T-cell (primary cell): ENCODE data around the gene BCDIN3D. TPM values are rescaled to one million over a fixed set of nuclear protein-coding genes. Genes with fewer than 3 reads are reported as not detected.
"Not testable (repeated sequence)": the region's sequence is repeated elsewhere in the genome, so short reads cannot be mapped to it uniquely, and the experiment has no call there.

Source experiments
- ATAC-seq, 4 experiments: fragments of 200-7000 bp in 3 of 4; fragments of 150-1000 bp in 1 of 4; cut with Tn5 transposase; replicated peaks in 1 of 4; 1 replicate in 3 of 4; 2 replicates in 1 of 4; pipeline ENCODE4 v1.10.0; 2021; ENCODE audit warnings: moderate library complexity in 3 of 4, mild to moderate bottlenecking in 2 of 4, moderate number of reproducible peaks in 1 of 4
- CTCF ChIA-PET, 2 donors: fragments of 300-600 bp; sonication (Branson Sonifier 250); formaldehyde crosslinking; loops; one replicate each; lab custom pipeline; 2022; ENCODE audit warnings: antibody characterized with exemption in 2 of 2; lab: Charles Lee
- POLR2A ChIA-PET, 2 donors: fragments of 300-600 bp; sonication (Branson Sonifier 250); formaldehyde crosslinking; loops; one replicate each; lab custom pipeline; 2022; ENCODE audit warnings: antibody characterized with exemption in 2 of 2; lab: Charles Lee
- DNase-seq, 35 experiments: peaks; one replicate each; pipeline versions ENCODE4 v3.0.0 to v3.0.0-alpha.2; 2013 to 2023
- H3K27ac ChIP-seq: one replicate; pipeline ENCODE4 v1.5.1; 2013; ENCODE audit warnings: low read length
- H3K27me3 ChIP-seq, 2 experiments: replicated peaks in 1 of 2; 1 replicate in 1 of 2; 2 replicates in 1 of 2; pipeline versions ENCODE4 v1.6.1 to v1.7.0; 2013; ENCODE audit warnings: low read length in 1 of 2, mixed read lengths in 1 of 2; ENCODE audit not compliant: control insufficient read depth in 2 of 2, insufficient read depth in 2 of 2; ENCODE audit errors: extremely low read depth in 1 of 2
- H3K36me3 ChIP-seq, 2 donors: 1 replicate in 1 of 2; 2 replicates in 1 of 2; pipeline versions ENCODE4 v1.6.1 to v1.7.0; 2013; ENCODE audit warnings: low read length in 1 of 2; ENCODE audit not compliant: control insufficient read depth in 2 of 2, insufficient read depth in 1 of 2; ENCODE audit errors: extremely low read depth in 1 of 2
- H3K4me1 ChIP-seq, 2 experiments: 1 replicate in 1 of 2; 2 replicates in 1 of 2; pipeline versions ENCODE4 v1.6.1 to v1.7.0; 2013; ENCODE audit warnings: low read length in 2 of 2, mixed read lengths in 1 of 2; ENCODE audit not compliant: insufficient read depth in 2 of 2, control insufficient read depth in 1 of 2; ENCODE audit errors: extremely low read depth in 1 of 2
- H3K4me3 ChIP-seq, 2 donors: 1 replicate in 1 of 2; 2 replicates in 1 of 2; pipeline versions ENCODE4 v1.5.1 to v1.7.0; 2013; ENCODE audit warnings: mild to moderate bottlenecking in 2 of 2, low read length in 1 of 2, moderate library complexity in 1 of 2; ENCODE audit not compliant: control insufficient read depth in 1 of 2; ENCODE audit errors: extremely low read depth in 1 of 2
- H3K9me3 ChIP-seq: 2 replicates; pipeline ENCODE4 v1.7.0; 2013
- H3K27ac Mint-ChIP-seq, 2 donors: one replicate each; pipeline ENCODE4 v1.8.0; 2020 to 2021; ENCODE audit warnings: mild to moderate bottlenecking in 2 of 2, mixed read lengths in 2 of 2
- H3K27me3 Mint-ChIP-seq, 2 donors: one replicate each; pipeline ENCODE4 v1.8.0; 2021 to 2022; ENCODE audit warnings: mixed read lengths in 2 of 2
- H3K36me3 Mint-ChIP-seq: one replicate; pipeline ENCODE4 v1.8.0; 2021; ENCODE audit warnings: mixed read lengths
- H3K4me1 Mint-ChIP-seq, 3 donors: one replicate each; pipeline ENCODE4 v1.8.0; 2020 to 2022; ENCODE audit warnings: mixed read lengths in 3 of 3, mild to moderate bottlenecking in 1 of 3
- H3K4me3 Mint-ChIP-seq, 3 donors: one replicate each; pipeline ENCODE4 v1.8.0; 2020 to 2022; ENCODE audit warnings: mild to moderate bottlenecking in 3 of 3, mixed read lengths in 3 of 3, moderate library complexity in 3 of 3
- H3K9me3 Mint-ChIP-seq, 3 donors: one replicate each; pipeline ENCODE4 v1.8.0; 2020 to 2022; ENCODE audit warnings: mixed read lengths in 3 of 3
- WGBS: methylation state at CpG from one replicate; pipeline ENCODE4 v1.1.5; 2013; ENCODE audit warnings: missing lambda C conversion rate; ENCODE audit not compliant: insufficient coverage; 5-methylcytosine and 5-hydroxymethylcytosine counted together
- total RNA-seq, 35 experiments: library from RNA in 6 of 35; stranded (reverse) in 6 of 35; fragments of 120-200 nt in 1 of 35; gene quantifications; one replicate each; pipeline versions ENCODE4 v1.2.1 to v1.2.4 and lab custom pipeline; 2013 to 2026

BCDIN3D gene
- total RNA-seq, 5 donors from 2014 or later (not counting 1 experiment from before 2014, with no cell fraction given): 4.7 to 12.8 (median 12.3) TPM

DNA sequence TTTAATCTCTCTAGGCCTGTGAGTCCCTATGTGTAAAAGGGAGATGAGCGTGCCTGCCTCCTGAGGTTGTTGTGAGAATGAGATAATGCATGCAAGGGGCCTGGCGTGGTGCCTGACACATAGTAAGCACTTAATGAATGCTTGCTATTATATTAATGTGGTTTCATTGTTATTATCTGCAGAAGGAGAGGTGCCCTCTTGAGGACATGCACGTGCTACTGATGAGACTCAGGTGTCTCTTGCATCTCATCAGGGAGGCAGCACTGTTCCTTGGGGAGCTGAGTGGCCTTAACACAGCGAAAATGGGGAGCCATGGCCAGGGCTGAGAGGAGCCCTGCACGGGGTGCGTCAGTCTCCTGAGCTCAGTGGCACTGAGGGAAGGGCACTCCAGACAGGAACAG lies 29.9 kb upstream of the BCDIN3D start:
- ATAC-seq (no peak), DNase-seq (no peak)
- no peak overlapping the region for H3K4me3 Mint-ChIP-seq
- H3K36me3 Mint-ChIP-seq: no peaks in the 10 kb centered on the region
- H3K4me1 Mint-ChIP-seq: peaks cover 0 to under 1% (median 0%) of the 10 kb centered on the region in 3 donors
- H3K27ac ChIP-seq: no peak overlapping the region
- H3K4me3 ChIP-seq: no peak overlapping the region
- ChIA-PET CTCF (no interaction called here), POLR2A (interaction anchor here in 1 of 2 donors (0.9 kb wide), 1 partner anchor 121 kb away, joined by 3 read pairs; no protein-coding TSS in a partner anchor)
- peaks cover 0 to 2% (median 0%) of the 10 kb centered on the region in 3 donors for H3K9me3 Mint-ChIP-seq
- H3K36me3 ChIP-seq: no peaks in the 10 kb centered on the region
- 81% methylated on average over 6 of the region's 6 CpGs for WGBS
- peaks cover 0 to 2% of the 10 kb centered on the region in 2 donors for H3K27me3 Mint-ChIP-seq
- no peak overlapping the region for H3K27ac Mint-ChIP-seq
- H3K9me3 ChIP-seq: no peaks in the 10 kb centered on the region
- H3K4me1 ChIP-seq: no peaks in the 10 kb centered on the region
- no peaks in the 10 kb centered on the region for H3K27me3 ChIP-seq

DNA sequence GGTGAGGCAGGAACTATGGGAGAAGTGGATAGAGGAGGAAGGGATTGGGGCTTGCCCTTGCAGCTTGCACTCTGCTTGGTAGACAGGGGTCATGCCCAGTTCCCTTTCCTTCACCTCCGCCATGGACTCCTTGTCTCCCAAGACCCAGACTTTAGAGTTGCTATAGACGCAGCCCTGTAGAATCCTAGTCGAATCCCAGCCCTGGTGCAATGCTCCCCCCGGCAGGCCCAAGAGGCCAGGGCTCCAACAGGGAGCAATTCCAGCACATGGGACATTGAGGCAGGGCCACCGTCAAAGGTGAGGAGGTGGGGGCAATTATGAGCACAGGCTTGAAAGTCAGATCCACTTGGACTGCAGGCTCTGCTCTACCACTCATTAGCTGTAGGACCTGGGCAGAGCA lies 29.5 kb upstream of the BCDIN3D start:
- POLR2A ChIA-PET: interaction anchor here in 1 of 2 donors (0.5 kb wide), 1 partner anchor 295 kb away, joined by 3 read pairs; no protein-coding TSS in a partner anchor
- no peaks in the 10 kb centered on the region for H3K36me3 ChIP-seq
- Mint-ChIP-seq H3K27me3 (peaks cover 0 to 2% of the 10 kb centered on the region in 2 donors), H3K4me3 (no peak overlapping the region), H3K36me3 (no peaks in the 10 kb centered on the region), H3K4me1 (peaks cover 0 to 2% (median 0%) of the 10 kb centered on the region in 3 donors), H3K27ac (no peak overlapping the region), H3K9me3 (no peaks in the 10 kb centered on the region)
- no peak overlapping the region for H3K4me3 ChIP-seq
- WGBS: 90% methylated on average over 4 of the region's 5 CpGs
- no peaks in the 10 kb centered on the region for H3K4me1 ChIP-seq
- no peaks in the 10 kb centered on the region for H3K9me3 ChIP-seq
- DNase-seq (no peak), ATAC-seq (no peak)
- H3K27me3 ChIP-seq: peaks cover 0 to 2% of the 10 kb centered on the region in 2 experiments
- CTCF ChIA-PET: no interaction called here
- no peak overlapping the region for H3K27ac ChIP-seq

DNA sequence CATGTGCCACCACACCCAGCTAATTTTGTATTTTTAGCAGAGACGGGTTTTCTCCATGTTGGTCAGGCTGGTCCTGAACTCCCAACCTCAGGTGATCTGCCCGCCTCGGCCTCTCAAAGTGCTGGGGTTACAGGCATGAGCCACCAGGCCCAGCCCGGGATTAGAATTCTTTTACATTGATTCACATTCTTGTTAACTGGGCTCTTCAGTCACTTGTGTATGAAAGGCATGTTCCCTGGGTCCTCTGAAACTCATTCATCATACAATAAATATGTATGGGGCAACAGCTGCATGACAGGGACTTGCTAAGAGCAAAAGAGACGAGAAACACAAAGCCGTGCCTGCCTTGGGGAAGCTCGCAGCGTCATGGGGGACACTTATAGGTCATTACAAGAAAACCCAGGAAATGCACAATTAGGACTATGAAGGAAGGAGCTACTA lies 28.9 kb upstream of the BCDIN3D start:
- not testable (repeated sequence) for H3K36me3 ChIP-seq, H3K27ac ChIP-seq, H3K9me3 Mint-ChIP-seq, H3K4me3 ChIP-seq, DNase-seq, H3K4me1 ChIP-seq, H3K4me3 Mint-ChIP-seq, H3K9me3 ChIP-seq, H3K27me3 ChIP-seq, H3K27ac Mint-ChIP-seq, H3K4me1 Mint-ChIP-seq, H3K27me3 Mint-ChIP-seq, H3K36me3 Mint-ChIP-seq, ATAC-seq
- WGBS: 87% methylated on average over 3 of the region's 8 CpGs
- POLR2A ChIA-PET: interaction anchor here in 1 of 2 donors (0.5 kb wide), 1 partner anchor 295 kb away, joined by 3 read pairs; no protein-coding TSS in a partner anchor
- CTCF ChIA-PET: interaction anchor here in 1 of 2 donors (0.5 kb wide), 1 partner anchor 368 kb away, joined by 6 read pairs; no protein-coding TSS in a partner anchor

DNA sequence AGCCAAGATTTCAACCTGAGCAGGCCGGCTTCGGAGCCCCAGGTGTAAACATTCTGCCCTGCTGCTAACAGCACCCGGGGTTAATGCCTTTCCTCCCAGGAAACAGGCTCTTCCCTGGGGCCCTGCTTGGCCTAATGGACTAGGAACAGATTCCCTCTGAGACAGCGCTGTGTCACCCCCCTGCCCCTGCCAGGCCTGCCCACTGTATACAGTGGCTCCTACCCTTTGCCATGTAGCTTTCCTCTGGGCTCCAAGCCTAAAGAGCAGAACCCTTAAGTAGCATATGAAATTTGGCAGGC lies 28.3 kb upstream of the BCDIN3D start:
- H3K4me3 ChIP-seq: no peak overlapping the region
- H3K27ac Mint-ChIP-seq: no peak overlapping the region
- peaks cover 0 to 6% of the 10 kb centered on the region in 2 experiments for H3K4me1 ChIP-seq
- no peak overlapping the region for H3K27ac ChIP-seq
- DNase-seq (no peak), ATAC-seq (no peak)
- H3K36me3 ChIP-seq: no peaks in the 10 kb centered on the region
- no peak overlapping the region for H3K4me3 Mint-ChIP-seq
- POLR2A ChIA-PET: no interaction called here
- 86% methylated on average over 4 of the region's 4 CpGs for WGBS
- H3K9me3 Mint-ChIP-seq: no peaks in the 10 kb centered on the region
- H3K27me3 Mint-ChIP-seq: peaks cover 0 to 2% of the 10 kb centered on the region in 2 donors
- no peaks in the 10 kb centered on the region for H3K9me3 ChIP-seq
- peaks cover 0 to 2% (median 0%) of the 10 kb centered on the region in 3 donors for H3K4me1 Mint-ChIP-seq
- H3K36me3 Mint-ChIP-seq: no peaks in the 10 kb centered on the region
- H3K27me3 ChIP-seq: peaks cover 0 to 14% of the 10 kb centered on the region in 2 experiments
- CTCF ChIA-PET: no interaction called here

DNA sequence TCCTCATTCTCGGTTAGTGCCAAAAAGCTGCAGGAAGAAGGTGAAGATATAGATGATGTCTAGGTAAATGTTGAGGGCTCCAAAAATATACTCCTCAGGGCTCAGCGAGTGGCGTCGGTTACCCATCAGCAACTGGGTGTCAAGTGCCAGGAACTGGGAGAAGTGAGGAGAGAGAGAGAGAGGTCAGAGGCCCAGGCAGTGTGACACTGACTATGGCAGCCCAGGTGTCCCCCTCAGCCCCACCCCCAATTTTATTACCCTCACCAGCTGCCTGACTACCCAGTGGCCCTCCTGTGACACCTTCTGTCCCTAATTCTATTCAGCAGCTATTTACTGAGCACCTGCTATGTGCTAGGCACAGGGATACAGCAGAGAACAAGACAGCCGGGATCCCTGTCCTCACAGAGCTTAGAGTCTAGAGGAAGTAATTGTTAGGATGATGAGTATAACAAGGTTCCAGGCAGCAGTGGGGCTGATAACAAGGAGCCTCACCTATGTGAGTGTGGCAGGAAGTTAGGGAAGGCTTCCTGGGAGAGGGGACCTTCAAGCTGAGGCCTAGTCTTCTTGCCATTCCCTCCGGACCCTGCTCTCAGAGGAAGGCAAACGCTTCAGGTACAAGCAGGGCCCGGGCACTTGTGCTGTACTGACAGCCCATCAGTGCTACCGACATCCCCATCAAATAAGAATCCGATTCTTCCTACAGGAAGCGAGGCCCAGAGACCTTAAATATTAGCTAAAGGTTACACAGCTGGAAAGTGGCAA lies 27.8 kb upstream of the BCDIN3D start:
- Histone ChIP-seq H3K9me3 (no peaks in the 10 kb centered on the region), H3K4me3 (no peak overlapping the region), H3K27ac (no peak overlapping the region), H3K4me1 (peaks cover 0 to 6% of the 10 kb centered on the region in 2 experiments), H3K27me3 (peaks cover 0 to 17% of the 10 kb centered on the region in 2 experiments), H3K36me3 (no peaks in the 10 kb centered on the region)
- POLR2A ChIA-PET: no interaction called here
- Mint-ChIP-seq H3K4me3 (no peak overlapping the region), H3K9me3 (no peaks in the 10 kb centered on the region), H3K4me1 (peaks cover 0 to 2% (median 0%) of the 10 kb centered on the region in 3 donors), H3K27ac (no peak overlapping the region), H3K27me3 (peaks cover 0 to 2% of the 10 kb centered on the region in 2 donors), H3K36me3 (no peaks in the 10 kb centered on the region)
- CTCF ChIA-PET: no interaction called here
- ATAC-seq (no peak), DNase-seq (no peak)
- no CpG with 5 or more reads among the region's 11 CpGs for WGBS

DNA sequence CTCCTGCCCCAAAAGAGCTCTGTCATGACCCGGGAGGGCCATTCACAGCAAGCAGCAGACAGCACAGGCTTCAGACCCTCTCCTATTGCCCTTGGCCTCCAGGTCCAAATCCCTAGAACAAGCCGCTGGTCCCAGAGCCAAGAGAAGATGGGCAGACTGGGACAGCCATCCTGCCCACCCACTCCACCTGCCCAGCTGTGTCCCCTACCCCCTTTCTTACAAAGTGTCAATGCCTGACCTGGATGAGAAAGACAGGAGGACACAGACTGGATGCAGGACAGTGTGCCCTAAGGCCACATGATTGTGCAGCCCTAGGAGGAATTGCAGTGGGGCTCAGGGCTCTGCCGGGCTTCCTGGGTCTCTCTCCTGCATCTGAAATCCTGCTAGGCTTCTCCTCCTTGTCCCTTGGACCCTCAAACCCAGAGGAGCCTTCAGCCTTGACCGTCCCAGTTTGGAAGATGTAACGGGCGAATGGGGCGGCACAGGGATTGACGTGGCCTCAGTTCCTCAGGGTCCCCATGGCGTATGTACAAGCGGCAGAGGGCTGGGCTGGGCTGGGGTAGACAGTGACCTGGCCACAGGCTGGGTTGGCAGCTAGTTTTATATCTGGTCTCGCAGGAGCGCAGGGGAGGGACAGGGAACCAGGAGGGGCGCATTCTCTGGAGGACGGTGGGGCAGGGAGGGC lies 27.1 kb upstream of the BCDIN3D start:
- H3K4me3 Mint-ChIP-seq: no peak overlapping the region
- Histone ChIP-seq H3K4me3 (no peak overlapping the region), H3K27me3 (peaks cover 0 to 23% of the 10 kb centered on the region in 2 experiments), H3K27ac (no peak overlapping the region), H3K4me1 (peaks cover 0 to 6% of the 10 kb centered on the region in 2 experiments), H3K36me3 (no peaks in the 10 kb centered on the region), H3K9me3 (no peaks in the 10 kb centered on the region)
- 94% methylated on average over 11 of the region's 14 CpGs for WGBS
- DNase-seq: no peak
- H3K27me3 Mint-ChIP-seq: peaks cover 0 to 2% of the 10 kb centered on the region in 2 donors
- ATAC-seq: no peak
- H3K4me1 Mint-ChIP-seq: peaks cover 0 to 2% (median 0%) of the 10 kb centered on the region in 3 donors
- no peak overlapping the region for H3K27ac Mint-ChIP-seq
- ChIA-PET CTCF (interaction anchor here in 1 of 2 donors (1.1 kb wide), 1 partner anchor 19 kb away, joined by 4 read pairs; no protein-coding TSS in a partner anchor), POLR2A (interaction anchor here in 1 of 2 donors (0.5 kb wide), 1 partner anchor 160 kb away, joined by 4 read pairs; no protein-coding TSS in a partner anchor)
- no peaks in the 10 kb centered on the region for H3K9me3 Mint-ChIP-seq
- H3K36me3 Mint-ChIP-seq: no peaks in the 10 kb centered on the region
